EL (cell line): ENCODE measurements around the gene STX1B.
"Not testable (repeated sequence)": the region's sequence is repeated elsewhere in the genome, so short reads cannot be mapped to it uniquely, and the experiment has no call there.

Experiments
- DNase-seq: peaks from one replicate; pipeline ENCODE4 v3.0.0-alpha.2; 2016

The STX1B gene

DNA sequence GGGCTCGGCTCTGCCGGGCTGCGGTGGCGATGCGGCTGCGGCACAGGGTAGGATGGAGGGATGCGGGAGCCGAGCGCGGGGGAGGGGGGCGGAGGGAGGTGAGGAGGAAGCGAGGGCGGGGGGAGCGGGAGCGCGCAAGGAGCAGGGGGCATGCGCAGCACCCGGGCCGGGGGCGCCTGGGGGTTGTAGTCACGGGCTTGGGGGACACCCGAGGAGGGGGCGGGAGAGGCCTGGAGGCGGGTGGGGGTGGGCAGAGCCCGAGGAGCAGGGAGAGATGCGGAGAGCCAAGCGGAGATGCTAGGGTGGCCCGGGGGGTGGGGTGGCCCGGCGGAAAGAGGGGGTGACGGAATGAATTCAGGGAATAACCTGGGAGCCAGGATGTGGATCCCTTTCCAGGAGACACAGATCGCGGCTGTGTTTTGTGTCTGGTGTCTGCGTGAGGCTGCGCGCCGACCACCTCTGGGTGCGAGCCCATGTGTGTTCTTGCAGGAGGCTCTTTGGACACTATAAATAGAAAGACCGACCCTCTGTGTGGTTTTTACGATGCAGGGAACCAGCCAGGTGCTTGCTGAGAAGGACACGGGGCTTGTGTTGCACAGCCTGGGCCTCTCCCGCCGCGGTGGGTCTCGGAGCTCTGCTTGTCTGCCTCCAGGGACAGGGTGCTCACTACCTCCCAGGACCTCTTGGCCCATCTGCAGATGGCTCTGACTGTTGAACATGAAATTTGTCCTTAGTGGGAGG lies at the start of gene STX1B:
Gene STX1B (minus strand): TSS at position 54 of the 741 bp plus-strand sequence. CDS start 242 bp downstream, outside the sequence.
- DNase-seq = peak; percentile 34

- no peak for DNase-seq
Observed at GRCh38 chr16:31055613-31056012, 45.2 kb upstream of the STX1B start.

- DNase-seq = peak; percentile 97
Observed at GRCh38 chr16:31052114-31052513, 41.7 kb upstream of the STX1B start.

DNA sequence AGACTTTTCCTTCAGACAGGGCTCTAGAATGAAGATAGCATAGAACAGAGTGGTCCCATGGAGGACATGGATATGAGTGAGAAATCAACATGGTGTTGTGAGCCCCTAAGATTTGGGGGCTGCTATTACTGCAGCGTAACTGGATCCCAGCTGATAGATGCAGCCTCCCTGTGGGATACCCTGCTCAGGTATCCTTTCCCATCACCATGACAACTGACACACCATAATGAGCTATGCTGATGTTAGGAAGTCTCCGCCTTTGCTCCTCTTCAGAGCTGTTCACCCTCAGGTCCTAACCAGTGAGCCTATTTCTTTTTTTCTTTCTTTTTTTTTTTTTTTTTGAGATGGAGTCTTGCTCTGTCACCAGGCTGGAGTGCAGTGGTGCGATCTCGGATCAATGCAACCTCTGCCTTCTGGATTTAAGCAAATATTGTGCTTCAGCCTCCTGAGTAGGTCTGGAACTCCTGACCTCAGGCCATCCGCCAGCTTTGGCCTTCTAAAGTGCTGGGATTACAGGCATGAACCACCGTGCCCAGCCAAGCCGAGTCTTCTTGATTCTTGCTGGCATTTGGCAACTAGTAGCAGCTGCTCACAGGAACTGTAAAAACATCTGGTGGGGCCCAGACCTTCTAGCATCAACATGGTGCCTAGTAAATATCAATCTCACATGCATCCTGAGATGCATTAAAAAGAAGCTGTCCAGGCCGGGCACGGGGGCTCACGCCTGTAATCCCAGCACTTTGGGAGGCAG lies 40.0 kb upstream of the STX1B start:
- no peak for DNase-seq

DNA sequence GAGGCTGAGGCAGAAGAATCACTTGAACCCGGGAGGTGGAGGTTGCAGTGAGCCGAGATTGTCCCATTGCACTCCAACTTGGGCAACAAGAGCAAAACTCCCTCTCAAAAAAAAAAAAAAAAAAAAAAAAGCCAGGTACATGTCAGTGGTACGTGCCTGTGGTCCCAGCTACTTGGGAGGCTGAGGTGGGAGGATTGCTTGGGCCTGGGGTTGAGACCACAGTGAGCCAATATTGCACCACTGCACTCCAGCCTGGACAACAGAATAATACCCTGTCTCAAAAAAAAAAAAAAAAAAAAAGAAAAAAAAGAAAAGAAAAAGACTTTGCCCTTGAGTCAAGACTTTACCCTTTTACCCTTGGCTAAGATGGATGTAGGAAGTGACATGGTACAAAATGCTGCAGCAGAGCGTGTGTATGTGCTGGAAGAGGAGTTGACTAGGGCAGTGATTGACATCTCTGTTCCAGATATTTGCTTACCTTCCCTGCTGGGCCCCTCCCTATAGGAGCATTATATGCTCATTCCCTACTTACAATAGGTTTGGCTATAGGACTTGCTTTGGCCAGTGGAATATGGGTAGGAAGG lies 33.6 kb upstream of the STX1B start:
- no peak for DNase-seq

DNA sequence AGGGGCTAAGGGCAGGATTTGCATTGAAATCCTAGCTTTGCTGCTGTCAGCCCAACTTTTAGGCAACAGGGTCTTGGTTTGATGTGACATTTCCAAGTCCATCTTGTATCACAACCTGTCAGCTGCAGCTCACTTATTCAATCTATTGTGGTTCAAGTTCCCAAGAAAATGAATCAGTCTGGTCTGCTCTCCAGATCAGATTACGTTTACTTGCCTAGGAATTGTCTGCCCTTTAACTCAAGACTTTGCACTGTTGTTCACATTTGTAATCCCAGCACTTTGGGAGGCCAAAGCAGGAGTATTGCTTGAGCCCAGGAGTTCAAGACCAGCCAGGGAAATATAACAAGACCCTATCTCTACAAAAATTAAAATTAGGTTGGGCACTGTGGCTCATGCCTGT lies 32.9 kb upstream of the STX1B start:
- DNase-seq = no peak

DNA sequence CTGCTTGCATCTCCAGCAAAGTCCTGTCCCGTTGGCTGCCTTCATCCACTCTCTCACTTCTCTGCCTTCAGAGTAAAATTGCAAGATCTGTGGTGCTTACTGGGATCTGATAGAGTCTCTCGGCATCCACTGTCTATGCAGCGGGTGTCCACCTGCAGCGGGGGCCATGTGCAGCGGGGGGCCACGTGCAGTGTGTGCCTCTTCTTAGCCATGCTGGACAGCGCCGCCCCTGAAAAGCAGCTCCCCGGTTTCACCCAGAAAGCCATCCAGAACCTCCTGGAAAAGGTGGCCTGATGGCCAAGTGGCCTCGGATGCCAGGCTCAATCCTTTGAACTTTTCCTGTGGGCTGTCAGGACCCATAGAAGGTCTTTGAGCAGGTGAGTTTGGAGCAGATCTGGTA lies 32.4 kb upstream of the STX1B start:
- no peak for DNase-seq

GRCh38 chr16:31038993-31039392 lies 28.6 kb upstream of the STX1B start:
- DNase-seq = no peak

GRCh38 chr16:31036691-31037090 lies 26.3 kb upstream of the STX1B start:
- DNase-seq = no peak

DNA sequence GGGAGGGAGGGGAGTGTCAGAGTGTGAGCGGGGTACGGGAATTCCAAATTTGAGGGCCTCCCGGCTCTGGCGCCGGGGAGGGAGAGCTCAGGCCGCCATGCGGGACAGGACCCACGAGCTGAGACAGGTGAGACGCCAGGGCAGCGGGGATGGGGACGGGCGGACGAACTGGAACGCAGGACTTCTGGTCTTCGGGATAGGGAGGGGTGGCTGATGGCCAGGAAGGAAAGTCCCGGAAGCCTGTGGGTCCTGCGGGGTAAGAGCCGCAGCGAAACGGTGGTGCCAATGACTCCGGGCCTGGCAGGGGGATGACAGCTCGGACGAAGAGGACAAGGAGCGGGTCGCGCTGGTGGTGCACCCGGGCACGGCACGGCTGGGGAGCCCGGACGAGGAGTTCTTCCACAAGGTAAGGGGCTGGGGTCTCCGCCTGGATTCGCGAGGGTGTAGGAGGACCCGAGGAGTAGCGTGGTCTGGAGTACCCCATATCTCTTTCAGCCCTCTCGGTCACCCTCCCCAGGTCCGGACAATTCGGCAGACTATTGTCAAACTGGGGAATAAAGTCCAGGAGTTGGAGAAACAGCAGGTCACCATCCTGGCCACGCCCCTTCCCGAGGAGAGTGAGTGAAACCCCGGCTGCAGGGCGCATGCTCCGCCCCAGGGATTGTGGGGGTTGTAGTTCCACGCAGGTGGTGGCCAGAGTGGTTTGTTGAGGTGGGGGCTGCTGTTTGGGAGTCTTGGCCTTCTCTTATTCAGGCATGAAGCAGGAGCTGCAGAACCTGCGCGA lies 23.5 kb upstream of the STX1B start:
- peak; percentile 81 for DNase-seq

DNA sequence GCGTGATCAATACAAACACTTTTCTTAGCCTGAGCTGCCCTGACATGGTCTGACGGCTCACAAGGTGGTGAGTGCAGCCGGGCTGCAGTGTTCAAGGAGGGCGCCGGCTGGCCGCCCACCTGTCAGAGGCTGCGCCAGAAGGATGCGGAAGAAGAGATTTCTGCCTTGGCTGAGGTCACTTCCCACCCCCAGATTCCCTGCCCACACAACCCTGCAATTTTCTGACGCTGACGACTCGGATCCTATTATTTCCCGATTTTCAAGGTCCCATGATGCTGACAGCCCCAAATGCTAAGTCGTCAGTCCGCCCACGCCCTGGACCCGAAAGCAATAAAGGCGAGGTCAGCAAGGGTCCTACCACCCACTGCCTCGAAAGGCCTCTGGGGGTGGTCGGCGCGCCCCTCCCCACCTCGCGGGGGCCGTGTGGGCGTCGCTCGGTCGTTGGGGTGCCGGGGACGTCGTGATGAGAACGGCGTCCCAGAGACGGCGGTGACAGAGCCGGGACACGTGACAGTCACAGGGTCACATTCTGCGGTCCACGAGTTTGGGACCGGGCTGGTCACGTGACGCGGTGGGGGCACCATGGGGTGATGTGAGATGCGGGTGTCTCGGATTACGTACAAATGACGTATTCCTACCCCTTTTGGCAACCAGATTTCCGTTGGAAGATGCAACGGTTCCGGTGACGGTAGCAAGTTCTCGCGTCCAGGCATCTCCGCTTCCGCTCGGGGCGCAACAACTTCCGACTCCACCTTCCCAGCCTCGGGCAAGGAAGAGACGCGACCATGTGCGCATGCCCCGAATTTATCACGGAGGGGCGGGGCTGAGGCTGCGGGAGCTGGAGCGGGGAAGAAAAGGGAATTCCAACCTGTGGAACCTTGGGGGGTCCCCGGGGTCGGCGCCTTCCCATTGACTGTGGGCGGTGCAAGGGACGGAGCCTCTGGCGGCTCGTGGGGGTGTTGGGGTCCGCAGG lies 22.6 kb upstream of the STX1B start, which contains the start of gene STX4:
Gene STX4 (plus strand): TSS at position 823 of the 973 bp plus-strand sequence. CDS start 248 bp downstream, outside the sequence.
- DNase-seq = peak; percentile 97

DNA sequence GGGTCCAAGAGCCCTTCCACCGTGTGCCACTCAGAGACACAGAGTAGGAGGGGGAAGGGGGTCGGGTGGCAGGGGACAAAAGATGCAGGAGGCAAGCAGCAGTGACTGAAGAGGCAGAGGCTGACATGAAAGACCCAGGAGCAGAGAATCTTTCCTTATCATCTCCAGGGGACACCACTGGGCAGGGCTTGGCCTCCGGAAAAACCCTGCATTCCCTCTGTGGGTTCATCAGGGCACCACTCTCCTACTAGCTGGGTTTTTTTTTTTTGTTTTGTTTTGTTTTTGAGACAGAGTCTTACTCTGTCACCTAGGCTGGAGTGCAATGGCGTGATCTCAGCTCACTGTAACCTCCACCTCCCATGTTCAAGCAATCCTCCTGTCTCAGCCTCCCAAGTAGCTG lies 20.8 kb upstream of the STX1B start:
- no peak for DNase-seq

- DNase-seq = no peak
Observed at GRCh38 chr16:31029272-31029671, 18.8 kb upstream of the STX1B start.

DNA sequence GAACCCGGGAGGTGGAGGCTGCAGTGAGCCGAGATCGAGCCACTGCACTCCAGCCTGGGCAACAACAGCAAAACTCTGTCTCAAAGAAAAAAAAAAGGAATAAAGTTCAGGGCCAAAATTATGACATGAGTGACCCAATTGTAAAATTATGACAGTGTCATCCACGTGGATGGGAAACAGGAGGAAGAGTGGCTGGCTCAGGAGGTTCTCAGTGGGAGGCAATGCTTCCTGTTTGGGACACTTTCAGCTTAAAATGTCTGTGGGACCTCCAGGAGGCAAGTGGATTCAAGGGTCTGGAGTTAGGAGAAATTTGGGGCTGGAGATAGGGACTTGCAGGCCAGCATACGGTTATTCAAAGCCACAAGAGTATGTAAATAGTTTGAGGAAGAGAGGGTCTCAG lies 14.9 kb upstream of the STX1B start:
- no peak for DNase-seq

DNA sequence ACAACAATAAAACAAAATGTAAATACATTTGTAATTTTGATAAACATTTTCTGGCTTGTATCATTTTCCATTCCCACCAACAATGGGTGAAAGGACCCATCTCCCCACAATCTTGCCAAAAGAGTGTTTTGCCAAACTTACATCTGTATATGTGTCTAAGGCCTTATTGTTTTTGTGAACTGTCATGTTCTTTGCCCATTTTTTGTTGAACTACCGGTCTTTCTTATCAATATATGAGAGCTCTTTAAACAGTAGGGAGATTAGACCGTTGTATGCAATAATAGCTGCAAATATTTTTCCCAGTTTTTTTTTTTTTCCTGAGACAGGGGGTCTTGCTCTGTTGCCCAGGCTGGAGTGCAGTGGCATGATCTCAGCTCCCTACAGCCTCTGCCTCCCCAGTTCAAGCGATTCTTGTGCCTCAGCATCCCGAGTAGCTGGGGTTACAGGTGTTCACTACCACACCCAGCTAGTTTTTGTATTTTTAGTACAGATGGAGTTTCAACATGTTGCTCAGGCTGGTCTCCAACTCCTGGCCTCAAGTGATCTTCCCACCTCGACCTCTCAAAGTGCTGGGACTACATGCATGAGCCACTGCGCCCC lies 13.3 kb upstream of the STX1B start:
- DNase-seq = no peak

DNA sequence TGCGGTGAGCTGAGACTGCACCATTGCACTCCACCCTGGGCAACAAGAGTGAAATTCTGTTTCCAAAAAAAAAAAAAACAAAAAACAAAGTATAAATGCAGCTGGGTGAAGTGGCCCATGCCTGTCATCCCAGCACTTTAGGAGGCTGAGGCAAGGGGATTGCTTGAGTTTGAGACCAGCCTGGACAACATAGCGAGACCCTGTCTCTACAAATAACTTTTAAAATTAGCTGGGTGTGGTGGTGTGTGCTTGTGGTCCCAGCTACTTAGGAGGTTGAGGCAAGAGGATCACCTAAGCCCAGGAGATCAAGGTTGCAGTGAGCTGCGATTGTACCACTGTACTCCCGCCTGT lies 12.8 kb upstream of the STX1B start:
- DNase-seq = no peak

DNA sequence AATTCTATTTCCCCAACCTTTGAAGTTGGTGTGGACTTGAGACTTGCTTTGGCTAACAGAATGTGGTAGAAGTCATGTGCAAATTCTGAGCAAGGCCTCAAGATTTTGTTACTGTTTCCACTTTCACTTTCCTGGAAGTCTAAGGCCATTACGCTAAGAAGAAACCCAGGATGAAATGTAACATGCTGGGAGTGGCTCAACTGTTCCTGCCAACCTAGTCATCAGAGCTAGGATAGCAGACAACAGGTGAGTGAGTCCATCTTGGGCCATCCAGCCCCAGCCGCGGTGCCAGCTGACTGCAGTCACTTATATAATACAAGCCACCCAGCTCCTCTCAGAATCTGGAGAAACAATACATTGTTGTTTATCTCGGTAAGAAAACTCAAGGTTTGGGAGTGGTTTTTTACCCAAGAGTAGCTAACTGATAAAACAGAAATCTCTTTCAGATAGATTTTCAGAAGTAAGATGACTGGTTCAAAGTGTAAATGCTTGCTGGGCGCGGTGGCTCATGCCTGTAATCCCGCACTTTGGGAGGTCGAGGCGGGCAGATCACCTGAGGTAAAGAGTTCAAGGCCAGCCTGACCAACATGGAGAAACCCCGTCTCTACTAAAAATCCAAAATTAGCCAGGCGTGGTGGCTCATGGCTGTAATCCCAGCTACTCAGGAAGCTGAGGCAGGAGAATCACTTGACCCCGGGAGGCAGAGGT lies 12.3 kb upstream of the STX1B start:
- DNase-seq = no peak

DNA sequence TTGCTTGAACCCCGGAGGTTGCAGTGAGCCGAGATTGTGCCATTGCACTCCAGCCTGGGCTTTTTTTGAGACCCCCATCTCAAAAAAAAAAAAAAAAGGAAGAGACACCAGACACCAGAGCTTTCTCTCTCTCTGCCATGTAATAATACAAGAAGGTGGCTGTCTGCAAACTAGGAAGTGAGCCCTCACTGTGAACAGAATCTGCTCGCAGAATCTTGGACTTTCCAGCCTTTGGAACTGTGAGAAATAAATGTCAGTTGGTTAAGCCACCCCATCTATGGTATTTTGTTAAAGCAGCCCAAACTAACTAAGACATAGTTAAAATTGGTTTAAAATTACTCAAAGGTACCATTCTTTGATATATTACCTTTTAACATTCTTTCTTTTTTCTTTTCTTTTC lies 10.1 kb upstream of the STX1B start:
- no peak for DNase-seq

DNA sequence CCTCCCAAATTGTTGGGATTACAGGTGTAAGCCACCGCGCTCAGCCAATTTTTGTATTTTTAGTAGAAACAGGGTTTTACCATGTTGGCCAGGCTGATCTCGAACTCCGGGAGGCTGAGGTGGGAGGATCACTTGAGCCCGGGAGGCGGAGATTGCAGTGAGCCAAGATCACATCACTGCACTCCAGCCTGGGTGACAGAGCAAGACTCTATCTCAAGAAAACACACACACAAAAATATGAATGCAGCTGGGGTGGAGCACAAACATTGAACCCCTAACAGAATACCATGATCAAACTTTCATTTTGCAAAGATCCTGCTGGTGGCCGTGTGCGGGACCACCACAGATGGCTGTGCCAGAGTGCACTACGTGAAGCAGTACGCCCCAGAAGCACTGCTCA lies 7.3 kb upstream of the STX1B start:
- not testable (repeated sequence) for DNase-seq

DNA sequence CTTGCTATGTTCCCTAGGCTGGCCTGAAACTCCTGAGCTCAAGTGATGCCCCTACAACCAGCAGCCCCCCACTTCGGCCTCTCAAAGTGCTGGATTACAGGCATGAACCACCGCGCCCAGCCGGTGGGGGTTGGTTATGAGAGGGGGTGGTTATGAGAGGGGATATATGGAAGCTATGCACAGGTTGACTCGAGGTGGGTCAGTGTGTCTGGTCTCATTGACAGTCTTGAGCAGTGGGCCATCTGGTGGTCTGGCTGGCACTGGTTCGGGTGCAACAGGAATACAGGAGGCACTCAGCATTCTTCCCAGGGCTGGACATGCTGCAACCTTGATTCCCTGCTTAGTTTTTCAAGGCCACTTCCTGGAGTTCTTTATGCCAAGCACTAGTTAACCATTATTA lies 5.6 kb upstream of the STX1B start:
- no peak for DNase-seq

GRCh38 chr16:31013292-31013691 lies 2.9 kb upstream of the STX1B start:
- not testable (repeated sequence) for DNase-seq
